Epithelial cell of alveolus of lung (primary cell): ENCODE measurements around the gene IL36RN. TPM values are rescaled to one million over a fixed set of nuclear protein-coding genes. Genes with fewer than 3 reads are reported as not detected.

Experiments
- total RNA-seq: library from RNA; depleted of rRNA; stranded (reverse); fragments of >200 nt; gene quantifications from 2 replicates; pipeline ENCODE4 v1.2.1, GENCODE V29; 2015

IL36RN gene
- total RNA-seq: not detected in 2 replicates

GRCh38 chr2:113058998-113059960, at the start of gene IL36RN:
Gene IL36RN (plus strand): TSS chr2:113059198. CDS start chr2:113059439, 241 bp downstream.

GRCh38 chr2:113052396-113052917, 6.5 kb upstream of the IL36RN start, which contains the start of gene IL36B:
Gene IL36B (minus strand): TSS chr2:113052867.

GRCh38 chr2:113067681-113068080, 8.7 kb downstream of the IL36RN start, which contains the start of gene IL1F10:
Gene IL1F10 (plus strand): TSS chr2:113067970. CDS start chr2:113072739, 4,769 bp downstream.

Other genes starting within 250 kb of the IL36RN start
- 1.4 and 69.0 TPM in 2 replicates for gene IL1B, start 222.4 kb upstream of the IL36RN start, total RNA-seq
- not detected in 2 replicates for gene IL37, start 148.0 kb upstream of the IL36RN start, total RNA-seq
- gene IL36G, start 81.2 kb upstream of the IL36RN start, total RNA-seq: not detected in 2 replicates
- not detected in 2 replicates for gene IL36A, start 53.7 kb upstream of the IL36RN start, total RNA-seq
- gene IL36B, start 6.3 kb upstream of the IL36RN start, total RNA-seq: not detected in 2 replicates
- gene IL1F10, start 8.8 kb downstream of the IL36RN start, total RNA-seq: not detected in 2 replicates
- gene IL1RN, start 68.4 kb downstream of the IL36RN start, total RNA-seq: 0.13 TPM in 1 of 2 replicates, not detected in the other
- gene PSD4, start 114.8 kb downstream of the IL36RN start, total RNA-seq: 8.3 and 14.8 TPM in 2 replicates
- 1.0 and 1.9 TPM in 2 replicates for gene PAX8, start 219.7 kb downstream of the IL36RN start, total RNA-seq